GM13977 (cell line): ENCODE results near the gene LRCH1.
A peak's percentile ranks its signal among the peaks of the same experiment; 100 is the strongest.
"Not testable (repeated sequence)": the region's sequence is repeated elsewhere in the genome, so short reads cannot be mapped to it uniquely, and the experiment has no call there.

Source experiments
- DNase-seq: peaks from one replicate; pipeline ENCODE4 v3.0.0; 2012; ENCODE audit warnings: low spot score
- CTCF ChIP-seq: IDR thresholded peaks from 2 replicates; pipeline ENCODE4 v1.5.1; 2012; ENCODE audit warnings: mild to moderate bottlenecking, control low read depth; ENCODE audit not compliant: insufficient read depth; ENCODE audit errors: extremely low read depth, missing control alignments
- in situ Hi-C: fragments of 300-500 bp; cut with MboI; formaldehyde crosslinking; loops from one replicate; pipeline ENCODE4 v1.12.0; 2022; ENCODE audit warnings: low sequenced_read_pairs, low pct_unique_long_range_greater_than_20kb, mixed read lengths, inconsistent platforms; ENCODE audit not compliant: unreplicated experiment

The LRCH1 gene

GRCh38 chr13:46552889-46553520 lies at the start of gene LRCH1:
TSS of gene LRCH1 (plus strand) at chr13:46553170. CDS start at chr13:46553397, 227 bp downstream.
- TF ChIP-seq CTCF: no peak
- in situ Hi-C loops: no loop called here
- peak; percentile 92 for DNase-seq

- DNase-seq: no peak
- no peak for TF ChIP-seq CTCF
- in situ Hi-C loops: no loop called here
These were observed 48.9 kb upstream of the LRCH1 start for GRCh38 chr13:46504036-46504435.

- in situ Hi-C loops: no loop called here
- TF ChIP-seq CTCF: no peak
- DNase-seq: no peak
These were observed 45.0 kb upstream of the LRCH1 start for GRCh38 chr13:46507981-46508380.

- in situ Hi-C loops: no loop called here
- no peak for TF ChIP-seq CTCF
- no peak for DNase-seq
These were observed 43.0 kb upstream of the LRCH1 start for GRCh38 chr13:46509981-46510380.

- in situ Hi-C loops: no loop called here
- TF ChIP-seq CTCF: no peak
- DNase-seq: no peak
These were observed 37.2 kb upstream of the LRCH1 start for GRCh38 chr13:46515803-46516202.

- DNase-seq: no peak
- in situ Hi-C loops: no loop called here
- TF ChIP-seq CTCF: no peak
These were observed 36.2 kb upstream of the LRCH1 start for GRCh38 chr13:46516599-46517338.

- in situ Hi-C loops, DNase-seq: not testable (repeated sequence)
These were observed 35.2 kb upstream of the LRCH1 start for GRCh38 chr13:46517748-46518147.
